Gastroesophageal sphincter (tissue), 4 donors: ENCODE data around the gene IL1RAPL1. TPM values are rescaled to one million over a fixed set of nuclear protein-coding genes. Genes with fewer than 3 reads are reported as not detected.

ENCODE experiments used
- ATAC-seq: fragments of 150-250 bp; one replicate; pipeline ENCODE4 v1.9.1; 2016; ENCODE audit warnings: mild to moderate bottlenecking, moderate library complexity
- H3K27ac ChIP-seq, 4 donors: fragments of 200-600 bp; sonication (generic) in 3 of 4; 1 replicate in 3 of 4; 2 replicates in 1 of 4; pipeline ENCODE4 v1.5.1; 2016 to 2019
- H3K27me3 ChIP-seq: fragments of 200-600 bp; sonication (generic); one replicate; pipeline ENCODE4 v1.5.1; 2019
- H3K36me3 ChIP-seq, 2 donors: fragments of 200-600 bp; sonication (generic); one replicate each; pipeline ENCODE4 v1.5.1; 2019; ENCODE audit warnings: control low read depth in 1 of 2
- H3K4me1 ChIP-seq, 3 donors: fragments of 200-600 bp; sonication (generic); 1 replicate in 2 of 3; 2 replicates in 1 of 3; pipeline ENCODE4 v1.5.1; 2016 to 2019; ENCODE audit warnings: control low read depth in 2 of 3
- H3K4me3 ChIP-seq, 2 donors: fragments of 200-600 bp; sonication (generic); one replicate each; pipeline ENCODE4 v1.5.1; 2019; ENCODE audit warnings: mild to moderate bottlenecking in 1 of 2, moderate library complexity in 1 of 2
- H3K9me3 ChIP-seq, 3 donors: fragments of 200-600 bp; sonication (generic); one replicate each; pipeline ENCODE4 v1.5.1; 2017 to 2019; ENCODE audit warnings: control low read depth in 2 of 3
- CTCF ChIP-seq, 4 experiments: fragments of 200-600 bp in 2 of 4; fragments of 450-650 bp in 2 of 4; sonication (generic) in 1 of 4; IDR thresholded peaks; one replicate each; pipeline ENCODE4 v1.5.1; 2017 to 2019; ENCODE audit warnings: antibody characterized with exemption in 4 of 4, mild to moderate bottlenecking in 2 of 4, moderate library complexity in 2 of 4
- EP300 ChIP-seq: sonication (generic); formaldehyde crosslinking; IDR thresholded peaks from one replicate; pipeline ENCODE4 v1.6.1; 2017; ENCODE audit warnings: antibody characterized with exemption, mild to moderate bottlenecking
- POLR2A ChIP-seq, 2 donors: fragments of 450-650 bp; IDR thresholded peaks; one replicate each; pipeline ENCODE4 v1.6.1; 2017; ENCODE audit warnings: antibody characterized with exemption in 2 of 2, mild to moderate bottlenecking in 2 of 2, moderate library complexity in 1 of 2
- POLR2AphosphoS5 ChIP-seq: sonication (generic); formaldehyde crosslinking; IDR thresholded peaks from one replicate; pipeline ENCODE4 v1.6.1; 2017; ENCODE audit warnings: antibody characterized with exemption
- WGBS, 2 donors: methylation state at CpG; one replicate each; pipeline ENCODE4 v1.1.5; 2018; ENCODE audit warnings: low coverage in 1 of 2; 5-methylcytosine and 5-hydroxymethylcytosine counted together
- total RNA-seq, 4 donors: library from RNA; depleted of rRNA; stranded (reverse); fragments of >200 nt; gene quantifications; one replicate each; pipeline ENCODE4 v1.1.0, GENCODE V29; 2016

IL1RAPL1 gene
- total RNA-seq, 4 donors from 2014 or later = 0.27 to 1.6 (median 0.44) TPM

DNA sequence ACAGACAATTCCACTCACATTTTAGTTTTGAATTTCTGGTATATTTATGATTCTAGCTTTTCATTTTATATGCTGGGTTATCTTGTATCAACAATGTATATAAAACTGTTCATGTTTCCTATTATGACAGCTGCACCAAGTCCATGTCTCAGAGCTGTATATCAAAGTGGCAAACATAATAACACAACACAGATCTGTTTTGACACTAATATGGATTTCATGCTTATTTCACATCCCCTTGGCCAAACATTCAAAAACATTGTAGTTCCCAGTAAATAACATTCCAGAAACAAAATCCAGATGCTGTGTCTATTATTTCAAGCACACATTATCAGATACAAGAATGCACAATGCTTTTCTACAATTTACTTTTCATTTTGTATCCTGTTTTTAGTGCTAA lies 1247.5 kb downstream of the IL1RAPL1 start:
- ATAC-seq = no peak
- Histone ChIP-seq H3K9me3 (no peaks in the 10 kb centered on the region), H3K27me3 (no peaks in the 10 kb centered on the region), H3K27ac (no peak overlapping the region), H3K4me1 (no peaks in the 10 kb centered on the region), H3K36me3 (no peaks in the 10 kb centered on the region), H3K4me3 (no peak overlapping the region)
- TF ChIP-seq POLR2AphosphoS5 = no peak
- TF ChIP-seq POLR2A (IDR thresholded peaks at IDR 0.05) = no peak
- no peak for TF ChIP-seq EP300
- no peak for TF ChIP-seq CTCF (IDR thresholded peaks at IDR 0.05)

DNA sequence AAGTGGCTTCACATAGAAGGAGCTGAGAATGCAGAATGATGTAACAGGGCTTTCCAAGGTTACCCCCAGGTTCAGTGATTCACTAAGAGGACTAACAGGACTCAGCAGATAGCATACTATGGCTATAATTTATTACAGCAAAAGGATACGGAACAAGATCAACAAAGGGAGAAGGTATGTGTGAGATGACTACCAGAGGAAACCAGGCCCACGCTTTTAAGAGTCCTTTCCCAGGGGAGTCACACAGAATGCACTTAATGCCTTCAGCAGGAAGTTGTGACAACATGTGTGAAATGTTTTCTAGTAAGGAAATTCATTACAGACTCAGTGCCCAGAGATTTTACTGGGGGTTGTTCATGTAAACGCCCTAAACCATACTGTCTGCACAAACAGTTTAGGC lies 1254.5 kb downstream of the IL1RAPL1 start:
- no peak overlapping the region for H3K4me3 ChIP-seq
- no peaks in the 10 kb centered on the region for H3K4me1 ChIP-seq
- no peaks in the 10 kb centered on the region for H3K9me3 ChIP-seq
- H3K36me3 ChIP-seq = no peaks in the 10 kb centered on the region
- ATAC-seq = no peak
- H3K27me3 ChIP-seq = no peaks in the 10 kb centered on the region
- TF ChIP-seq CTCF (IDR thresholded peaks at IDR 0.05) = no peak
- TF ChIP-seq POLR2A (IDR thresholded peaks at IDR 0.05) = no peak
- no peak for TF ChIP-seq POLR2AphosphoS5
- no peak for TF ChIP-seq EP300
- WGBS, 2 donors = 51% methylated on average over 3 of the region's 3 CpGs; no CpG with 5 or more reads in 1 of the 2 donors
- H3K27ac ChIP-seq = no peak overlapping the region

GRCh38 chrX:29842552-29842951 lies 1255.3 kb downstream of the IL1RAPL1 start:
- no peak overlapping the region for H3K4me3 ChIP-seq
- no peak for ATAC-seq
- H3K36me3 ChIP-seq = no peaks in the 10 kb centered on the region
- H3K27ac ChIP-seq = no peak overlapping the region
- 74 to 80% methylated on average over 2 to 4 of the region's 4 CpGs for WGBS, 2 donors
- no peaks in the 10 kb centered on the region for H3K9me3 ChIP-seq
- H3K4me1 ChIP-seq = no peaks in the 10 kb centered on the region
- no peak for TF ChIP-seq CTCF (IDR thresholded peaks at IDR 0.05)
- TF ChIP-seq POLR2AphosphoS5 = no peak
- TF ChIP-seq EP300 = no peak
- H3K27me3 ChIP-seq = no peaks in the 10 kb centered on the region

- no peak for ATAC-seq
- no peaks in the 10 kb centered on the region for H3K36me3 ChIP-seq
- H3K4me3 ChIP-seq = no peak overlapping the region
- H3K4me1 ChIP-seq = no peaks in the 10 kb centered on the region
- TF ChIP-seq CTCF (IDR thresholded peaks at IDR 0.05) (no peak), POLR2A (IDR thresholded peaks at IDR 0.05) (no peak), POLR2AphosphoS5 (no peak), EP300 (no peak)
- H3K9me3 ChIP-seq = no peaks in the 10 kb centered on the region
- H3K27me3 ChIP-seq = no peaks in the 10 kb centered on the region
- WGBS, 2 donors = 31% methylated on average over 4 of the region's 4 CpGs
- H3K27ac ChIP-seq = no peak overlapping the region
Measured at GRCh38 chrX:29851857-29852605, 1264.8 kb downstream of the IL1RAPL1 start.

DNA sequence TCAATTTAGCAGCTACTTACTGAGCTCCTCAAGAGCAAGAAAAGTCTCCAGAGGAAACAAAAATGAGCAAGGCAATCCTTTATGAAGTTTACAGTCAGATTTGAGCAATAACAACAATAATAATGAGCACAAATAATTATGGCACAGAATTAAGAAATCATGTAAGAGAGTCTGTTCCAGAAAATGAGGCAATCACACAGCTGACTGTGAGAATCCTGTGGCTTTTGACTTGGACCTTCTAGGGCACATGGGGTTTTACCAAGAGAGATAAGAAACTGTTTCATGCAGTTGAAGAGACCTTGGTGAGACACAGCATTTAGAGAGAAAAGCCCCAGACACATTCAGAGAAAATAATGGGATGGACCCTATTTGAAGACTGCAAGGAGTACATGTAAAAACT lies 1265.5 kb downstream of the IL1RAPL1 start:
- Histone ChIP-seq H3K36me3 (no peaks in the 10 kb centered on the region), H3K4me3 (no peak overlapping the region), H3K27me3 (no peaks in the 10 kb centered on the region), H3K27ac (no peak overlapping the region), H3K9me3 (no peaks in the 10 kb centered on the region), H3K4me1 (no peaks in the 10 kb centered on the region)
- ATAC-seq = no peak
- TF ChIP-seq EP300 (no peak), POLR2A (IDR thresholded peaks at IDR 0.05) (no peak)
